MM.1S (cell line): ENCODE data around the gene RPAP2.
"Not testable (repeated sequence)": the region's sequence is repeated elsewhere in the genome, so short reads cannot be mapped to it uniquely, and the experiment has no call there.

Source experiments
- EZH2 ChIP-seq: fragments of 300-600 bp; sonication (generic); optimal IDR thresholded peaks from 2 replicates; pipeline ENCODE3; 2017; ENCODE audit warnings: low read depth, mild to moderate bottlenecking, antibody characterized with exemption, low read length, mixed read lengths
- EZH2phosphoT487 ChIP-seq: fragments of 300-600 bp; sonication (generic); IDR thresholded peaks from 2 replicates; pipeline ENCODE4 v1.6.1; 2018; ENCODE audit warnings: antibody characterized with exemption, low read length
- TF ChIP-seq, protein P1 (sequence below): fragments of 300-600 bp; sonication (generic); IDR thresholded peaks from 2 replicates; pipeline ENCODE4 v1.5.1; 2016; ENCODE audit warnings: antibody characterized with exemption, low read length, mixed read lengths

DNA sequence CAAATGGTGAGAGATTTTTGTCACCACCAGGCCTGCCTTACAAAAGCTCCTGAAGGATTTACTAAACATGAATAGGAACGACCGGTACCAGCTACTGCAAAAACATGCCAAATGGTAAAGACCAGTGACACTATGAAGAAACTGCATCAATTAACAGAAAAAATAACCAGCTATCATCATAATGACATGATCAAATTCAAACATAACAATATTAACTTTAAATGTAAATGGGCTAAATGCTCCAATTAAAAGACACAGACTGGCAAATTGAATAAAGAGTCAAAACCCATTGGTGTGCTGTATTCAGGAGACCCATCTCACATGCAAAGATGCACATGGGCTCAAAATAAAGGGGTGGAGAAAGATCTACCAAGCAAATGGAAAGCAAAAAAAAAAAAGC is 17.4 kb upstream of the RPAP2 start:
- TF ChIP-seq, protein P1, sequence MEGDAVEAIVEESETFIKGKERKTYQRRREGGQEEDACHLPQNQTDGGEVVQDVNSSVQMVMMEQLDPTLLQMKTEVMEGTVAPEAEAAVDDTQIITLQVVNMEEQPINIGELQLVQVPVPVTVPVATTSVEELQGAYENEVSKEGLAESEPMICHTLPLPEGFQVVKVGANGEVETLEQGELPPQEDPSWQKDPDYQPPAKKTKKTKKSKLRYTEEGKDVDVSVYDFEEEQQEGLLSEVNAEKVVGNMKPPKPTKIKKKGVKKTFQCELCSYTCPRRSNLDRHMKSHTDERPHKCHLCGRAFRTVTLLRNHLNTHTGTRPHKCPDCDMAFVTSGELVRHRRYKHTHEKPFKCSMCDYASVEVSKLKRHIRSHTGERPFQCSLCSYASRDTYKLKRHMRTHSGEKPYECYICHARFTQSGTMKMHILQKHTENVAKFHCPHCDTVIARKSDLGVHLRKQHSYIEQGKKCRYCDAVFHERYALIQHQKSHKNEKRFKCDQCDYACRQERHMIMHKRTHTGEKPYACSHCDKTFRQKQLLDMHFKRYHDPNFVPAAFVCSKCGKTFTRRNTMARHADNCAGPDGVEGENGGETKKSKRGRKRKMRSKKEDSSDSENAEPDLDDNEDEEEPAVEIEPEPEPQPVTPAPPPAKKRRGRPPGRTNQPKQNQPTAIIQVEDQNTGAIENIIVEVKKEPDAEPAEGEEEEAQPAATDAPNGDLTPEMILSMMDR = not testable (repeated sequence)
- not testable (repeated sequence) for TF ChIP-seq EZH2, EZH2phosphoT487
